Measurements from ENCODE around the gene GPR137. TPM values are rescaled to one million over a fixed set of nuclear protein-coding genes. Genes with fewer than 3 reads are reported as not detected.

The GPR137 gene
- total RNA-seq, 1 experiment from 2014 or later, result 24.4 TPM

GRCh38 chr11:64243236-64243854, 42.3 kb upstream of the GPR137 start:
- H2AFZ ChIP-seq (ENCODE audit: low read depth, low read length, poor library complexity, severe bottlenecking), result no peak overlapping the region
- H3K27me3 ChIP-seq (ENCODE audit: insufficient read depth, low read length), result no peaks in the 10 kb centered on the region
- peak overlapping the region; percentile 84 for H3K4me2 ChIP-seq (ENCODE audit: low read length)
- ChIA-PET CTCF (interaction anchor here (1.2 to 1.9 kb wide), 3 partner anchors 88 to 112 kb away, joined by 3 to 4 read pairs (median 3); no protein-coding TSS in a partner anchor), POLR2A (interaction anchor here (2.0 to 4.6 kb wide), 2 partner anchors 9 to 27 kb away, joined by 8 to 29 read pairs; no protein-coding TSS in a partner anchor), RAD21 (ENCODE audit: low non-redundant PET in 1 of 2, low total read pairs in 2 of 2, uncharacterized antibody in 2 of 2, unreplicated experiment in 2 of 2) (no interaction called here)
- H3K4me3 ChIP-seq (replicated peaks in 1 of 2; ENCODE audit: low read depth in 1 of 2, low read length in 2 of 2), result peak overlapping the region; percentile 70 to 91; a peak in 3 of 4 replicates
- H3K9me3 ChIP-seq (ENCODE audit: control insufficient read depth in 1 of 2, insufficient read depth in 1 of 2, low read depth in 1 of 2, low read length in 2 of 2), result no peaks in the 10 kb centered on the region
- H4K20me1 ChIP-seq (ENCODE audit: insufficient read depth), result no peaks in the 10 kb centered on the region
- H3K27ac ChIP-seq (ENCODE audit: low read depth, low read length), result peak overlapping the region; percentile 88
- TF ChIP-seq POLR2A (IDR thresholded peaks at IDR 0.05; ENCODE audit: borderline replicate concordance, extremely low read depth, insufficient read depth, insufficient read length) (no peak), CEBPB (IDR thresholded peaks at IDR 0.05; ENCODE audit: low read depth) (no peak), EGR1 (IDR thresholded peaks at IDR 0.05; ENCODE audit: low read depth) (no peak), POLR2AphosphoS5 (IDR thresholded peaks at IDR 0.05; ENCODE audit: low read depth, low read length) (peak; percentile 24; the same call in 1 of the 2 replicates), RAD21 (IDR thresholded peaks at IDR 0.05; ENCODE audit: low read depth) (no peak), ELF1 (IDR thresholded peaks at IDR 0.05; ENCODE audit: borderline replicate concordance, low read depth) (no peak)
- peaks cover 0 to 12% of the 10 kb centered on the region in 2 experiments; a peak in 1 of 4 replicates for H3K36me3 ChIP-seq (ENCODE audit: control insufficient read depth in 1 of 2, insufficient read depth in 2 of 2, low read length in 2 of 2)
- H3K9ac ChIP-seq (ENCODE audit: low read length), result peak overlapping the region; percentile 99
- no TSS peak for BruUV-seq (replicated peaks)
- peaks cover 48% of the 10 kb centered on the region for H3K79me2 ChIP-seq (ENCODE audit: insufficient read depth, low read length)
- intact Hi-C loops (cut with micrococcal nuclease), result no loop called here
- H3K9me2 ChIP-seq (ENCODE audit: insufficient read depth), result no peaks in the 10 kb centered on the region
- H3K4me1 ChIP-seq (ENCODE audit: control insufficient read depth in 1 of 2, insufficient read depth in 2 of 2, low read length in 2 of 2), result peaks cover 39 to 75% of the 10 kb centered on the region in 2 experiments
- ATAC-seq, result no peak
- DNase-seq (ENCODE audit: low read depth, low spot score), result no peak

- Histone ChIP-seq H3K79me2 (ENCODE audit: insufficient read depth, low read length) (peaks cover 48% of the 10 kb centered on the region), H3K9me3 (ENCODE audit: control insufficient read depth in 1 of 2, insufficient read depth in 1 of 2, low read depth in 1 of 2, low read length in 2 of 2) (no peaks in the 10 kb centered on the region), H3K9ac (ENCODE audit: low read length) (0 out of 2 replicates have a peak overlapping the region, but pooled peaks have one; percentile 99), H4K20me1 (ENCODE audit: insufficient read depth) (no peaks in the 10 kb centered on the region), H2AFZ (ENCODE audit: low read depth, low read length, poor library complexity, severe bottlenecking) (no peak overlapping the region), H3K27ac (ENCODE audit: low read depth, low read length) (peak overlapping the region; percentile 88), H3K4me1 (ENCODE audit: control insufficient read depth in 1 of 2, insufficient read depth in 2 of 2, low read length in 2 of 2) (peaks cover 38 to 76% of the 10 kb centered on the region in 2 experiments), H3K36me3 (ENCODE audit: control insufficient read depth in 1 of 2, insufficient read depth in 2 of 2, low read length in 2 of 2) (peaks cover 0 to 12% of the 10 kb centered on the region in 2 experiments; a peak in 1 of 4 replicates), H3K4me2 (ENCODE audit: low read length) (peak overlapping the region; percentile 84), H3K4me3 (replicated peaks in 1 of 2; ENCODE audit: low read depth in 1 of 2, low read length in 2 of 2) (no peak overlapping the region), H3K9me2 (ENCODE audit: insufficient read depth) (no peaks in the 10 kb centered on the region), H3K27me3 (ENCODE audit: insufficient read depth, low read length) (no peaks in the 10 kb centered on the region)
- RAD21 ChIA-PET (ENCODE audit: low non-redundant PET in 1 of 2, low total read pairs in 2 of 2, uncharacterized antibody in 2 of 2, unreplicated experiment in 2 of 2), result no interaction called here
- CTCF ChIA-PET, result interaction anchor here (1.2 kb wide), 1 partner anchor 111 kb away, joined by 3 read pairs; no protein-coding TSS in a partner anchor
- DNase-seq (ENCODE audit: low read depth, low spot score) (no peak), ATAC-seq (no peak)
- intact Hi-C loops (cut with micrococcal nuclease), result no loop called here
- BruUV-seq (replicated peaks), result no TSS peak
- POLR2A ChIA-PET, result interaction anchor here (2.0 to 4.6 kb wide), 2 partner anchors 8 to 26 kb away, joined by 8 to 29 read pairs; no protein-coding TSS in a partner anchor
- TF ChIP-seq SP1 (IDR thresholded peaks at IDR 0.05; ENCODE audit: low read depth) (no peak), JUND (IDR thresholded peaks at IDR 0.05) (no peak), TCF7L2 (IDR thresholded peaks at IDR 0.05; ENCODE audit: borderline replicate concordance, extremely low read depth, insufficient read depth, insufficient read length) (no peak), REST (IDR thresholded peaks at IDR 0.05; ENCODE audit: low read depth) (no peak), MAX (IDR thresholded peaks at IDR 0.05) (no peak), FOSL1 (IDR thresholded peaks at IDR 0.05; ENCODE audit: low read depth) (no peak), EZH2phosphoT487 (IDR thresholded peaks at IDR 0.05; ENCODE audit: borderline replicate concordance) (no peak), CBX3 (IDR thresholded peaks at IDR 0.05; ENCODE audit: low read depth) (no peak), ELF1 (IDR thresholded peaks at IDR 0.05; ENCODE audit: borderline replicate concordance, low read depth) (no peak)
Measured at GRCh38 chr11:64244107-64244506, 41.5 kb upstream of the GPR137 start.

Measured in HCT116 (cell line).